Activated T-cell treated with anti-CD3 and anti-CD28 coated beads, Interleukin-2, amount 50 U/mL, for 4 hours (primary cell): ENCODE data around the gene JAZF1. TPM values are rescaled to one million over a fixed set of nuclear protein-coding genes. Genes with fewer than 3 reads are reported as not detected.

Experiments
- ATAC-seq, 2 donors: fragments of 200-7000 bp; cut with Tn5 transposase; one replicate each; pipeline ENCODE4 v1.10.0; 2021
- DNase-seq: peaks from one replicate; pipeline ENCODE4 v3.0.0-alpha.2; 2020
- H3K27me3 Mint-ChIP-seq: one replicate; pipeline ENCODE4 v1.8.0; 2021; ENCODE audit warnings: low read depth, mixed read lengths
- H3K36me3 Mint-ChIP-seq: one replicate; pipeline ENCODE4 v1.8.0; 2022; ENCODE audit warnings: mixed read lengths; ENCODE audit not compliant: insufficient read depth
- H3K4me1 Mint-ChIP-seq: one replicate; pipeline ENCODE4 v1.8.0; 2021; ENCODE audit warnings: low read depth, mixed read lengths
- H3K4me3 Mint-ChIP-seq: one replicate; pipeline ENCODE4 v1.8.0; 2021; ENCODE audit warnings: mild to moderate bottlenecking, moderate library complexity, mixed read lengths
- H3K9me3 Mint-ChIP-seq: one replicate; pipeline ENCODE4 v1.8.0; 2021; ENCODE audit warnings: mixed read lengths
- total RNA-seq, 3 donors: library from RNA; stranded (reverse); gene quantifications; one replicate each; pipeline ENCODE4 v1.2.1, GENCODE V29; 2021

JAZF1 gene
- total RNA-seq, 3 donors from 2014 or later, result 14.9 to 19.3 (median 19.0) TPM

- peaks cover 27% of the 10 kb centered on the region for H3K36me3 Mint-ChIP-seq
- no peak overlapping the region for H3K4me3 Mint-ChIP-seq
- peaks cover 14% of the 10 kb centered on the region for H3K4me1 Mint-ChIP-seq
- ATAC-seq (no peak), DNase-seq (no peak)
- no peaks in the 10 kb centered on the region for H3K9me3 Mint-ChIP-seq
- H3K27me3 Mint-ChIP-seq, result no peaks in the 10 kb centered on the region
Observed at GRCh38 chr7:27836536-27836935, 344.1 kb downstream of the JAZF1 start.

DNA sequence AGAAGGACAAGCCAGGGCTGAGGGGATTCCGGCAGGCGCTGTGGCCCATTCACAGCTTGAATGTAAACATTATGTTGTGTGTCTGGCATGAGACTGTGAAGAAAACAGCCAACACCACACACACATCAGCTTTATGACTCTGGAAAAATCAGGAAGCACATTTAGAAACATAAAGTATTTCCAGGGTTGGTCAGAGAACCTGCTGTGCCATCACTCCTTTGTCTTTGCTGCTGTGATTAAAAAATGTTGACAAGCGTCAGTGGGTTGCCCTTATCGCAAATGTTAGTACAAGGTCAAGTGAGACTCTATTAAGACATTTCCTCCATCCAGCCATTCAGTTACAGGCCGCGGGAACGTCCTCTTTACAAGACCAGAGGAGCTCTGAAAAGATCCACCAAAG lies 345.2 kb downstream of the JAZF1 start:
- Mint-ChIP-seq H3K4me3 (no peak overlapping the region), H3K9me3 (no peaks in the 10 kb centered on the region), H3K36me3 (peaks cover 31% of the 10 kb centered on the region), H3K4me1 (peaks cover 10% of the 10 kb centered on the region), H3K27me3 (no peaks in the 10 kb centered on the region)
- DNase-seq (no peak), ATAC-seq (no peak)

DNA sequence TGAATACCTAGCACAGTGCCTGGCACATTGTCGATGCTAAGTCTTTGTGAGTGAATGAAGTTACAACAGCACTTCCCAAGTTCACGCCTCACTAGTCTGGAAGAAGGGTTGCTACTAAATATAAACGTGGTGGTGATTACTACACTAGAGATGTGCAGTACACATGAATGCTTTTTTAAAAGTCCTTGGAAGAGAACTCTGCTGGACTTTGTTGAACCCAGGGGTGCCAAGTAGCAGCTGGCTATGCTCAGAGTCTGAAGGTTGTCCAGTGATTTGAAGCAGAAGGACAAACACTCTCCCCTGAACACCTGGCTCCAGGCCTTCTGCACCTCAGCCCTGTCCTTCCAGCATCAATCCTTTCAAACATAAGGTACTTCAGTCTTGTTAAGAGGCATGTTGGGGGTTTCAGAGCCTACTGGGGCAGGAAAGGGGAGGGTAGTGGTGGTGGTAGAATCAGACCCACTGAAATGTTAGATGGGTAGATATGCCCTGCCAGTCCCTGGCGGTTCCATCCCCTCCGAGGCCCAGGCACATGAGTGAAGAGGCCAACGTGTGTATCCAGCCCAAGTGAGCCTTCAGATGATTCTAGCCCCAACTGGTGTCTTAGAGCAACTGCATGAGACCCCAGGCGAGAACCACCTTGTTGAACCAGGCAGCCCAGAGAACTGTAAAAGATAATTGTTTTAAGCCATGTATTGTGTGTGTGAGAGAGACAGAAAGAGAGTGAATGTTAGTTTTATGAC lies 346.2 kb downstream of the JAZF1 start:
- Mint-ChIP-seq H3K4me1 (peaks cover 4% of the 10 kb centered on the region), H3K27me3 (no peaks in the 10 kb centered on the region), H3K36me3 (peaks cover 29% of the 10 kb centered on the region), H3K9me3 (no peaks in the 10 kb centered on the region), H3K4me3 (no peak overlapping the region)
- DNase-seq, result no peak
- no peak for ATAC-seq

DNA sequence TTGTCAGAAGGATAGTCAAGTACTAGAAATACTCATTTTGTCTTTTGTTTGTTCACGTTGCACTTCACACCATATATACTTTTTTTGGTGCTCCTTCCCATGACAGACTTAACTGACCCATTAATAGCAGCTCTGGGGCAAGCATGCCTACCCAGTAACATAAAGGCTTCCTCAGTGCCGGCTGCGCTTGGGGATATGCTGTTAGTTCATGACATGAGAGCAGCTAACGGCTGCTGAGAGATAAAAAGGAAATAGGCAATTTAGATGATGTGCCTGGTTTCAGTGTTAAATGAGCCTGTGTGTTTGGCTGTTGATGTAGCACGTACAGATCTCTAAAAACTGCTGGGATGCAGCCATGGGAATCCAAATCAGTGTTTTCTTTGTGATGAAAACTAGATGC lies 354.2 kb downstream of the JAZF1 start:
- Mint-ChIP-seq H3K27me3 (no peaks in the 10 kb centered on the region), H3K9me3 (no peaks in the 10 kb centered on the region), H3K4me3 (no peak overlapping the region), H3K4me1 (no peaks in the 10 kb centered on the region), H3K36me3 (peaks cover 22% of the 10 kb centered on the region)
- DNase-seq (no peak), ATAC-seq (no peak)

GRCh38 chr7:27825891-27826290 lies 354.7 kb downstream of the JAZF1 start:
- Mint-ChIP-seq H3K4me1 (no peaks in the 10 kb centered on the region), H3K9me3 (no peaks in the 10 kb centered on the region), H3K4me3 (no peak overlapping the region), H3K27me3 (no peaks in the 10 kb centered on the region), H3K36me3 (peaks cover 23% of the 10 kb centered on the region)
- DNase-seq (no peak), ATAC-seq (no peak)

GRCh38 chr7:27822245-27822644 lies 358.4 kb downstream of the JAZF1 start:
- no peak for DNase-seq
- Mint-ChIP-seq H3K4me1 (peaks cover 3% of the 10 kb centered on the region), H3K9me3 (no peaks in the 10 kb centered on the region), H3K36me3 (peaks cover 22% of the 10 kb centered on the region), H3K27me3 (no peaks in the 10 kb centered on the region), H3K4me3 (no peak overlapping the region)
- ATAC-seq, result no peak

- peaks cover 4% of the 10 kb centered on the region for H3K4me1 Mint-ChIP-seq
- H3K36me3 Mint-ChIP-seq, result peaks cover 30% of the 10 kb centered on the region
- H3K9me3 Mint-ChIP-seq, result no peaks in the 10 kb centered on the region
- no peak overlapping the region for H3K4me3 Mint-ChIP-seq
- H3K27me3 Mint-ChIP-seq, result no peaks in the 10 kb centered on the region
- no peak for ATAC-seq
- DNase-seq, result no peak
Observed at GRCh38 chr7:27812706-27813105, 367.9 kb downstream of the JAZF1 start.

- ATAC-seq (no peak), DNase-seq (no peak)
- Mint-ChIP-seq H3K4me1 (peaks cover 9% of the 10 kb centered on the region), H3K9me3 (no peaks in the 10 kb centered on the region), H3K27me3 (no peaks in the 10 kb centered on the region), H3K36me3 (peaks cover 25% of the 10 kb centered on the region), H3K4me3 (no peak overlapping the region)
Observed at GRCh38 chr7:27810186-27810585, 370.4 kb downstream of the JAZF1 start.

GRCh38 chr7:27808626-27809025 lies 372.0 kb downstream of the JAZF1 start:
- Mint-ChIP-seq H3K4me1 (peaks cover 9% of the 10 kb centered on the region), H3K36me3 (peaks cover 22% of the 10 kb centered on the region), H3K27me3 (no peaks in the 10 kb centered on the region), H3K9me3 (no peaks in the 10 kb centered on the region), H3K4me3 (no peak overlapping the region)
- ATAC-seq, result no peak
- DNase-seq, result no peak

- no peak for ATAC-seq
- Mint-ChIP-seq H3K9me3 (no peaks in the 10 kb centered on the region), H3K4me3 (no peak overlapping the region), H3K27me3 (no peaks in the 10 kb centered on the region), H3K36me3 (peaks cover 17% of the 10 kb centered on the region), H3K4me1 (peaks cover 9% of the 10 kb centered on the region)
- no peak for DNase-seq
Observed at GRCh38 chr7:27804139-27804538, 376.5 kb downstream of the JAZF1 start.

DNA sequence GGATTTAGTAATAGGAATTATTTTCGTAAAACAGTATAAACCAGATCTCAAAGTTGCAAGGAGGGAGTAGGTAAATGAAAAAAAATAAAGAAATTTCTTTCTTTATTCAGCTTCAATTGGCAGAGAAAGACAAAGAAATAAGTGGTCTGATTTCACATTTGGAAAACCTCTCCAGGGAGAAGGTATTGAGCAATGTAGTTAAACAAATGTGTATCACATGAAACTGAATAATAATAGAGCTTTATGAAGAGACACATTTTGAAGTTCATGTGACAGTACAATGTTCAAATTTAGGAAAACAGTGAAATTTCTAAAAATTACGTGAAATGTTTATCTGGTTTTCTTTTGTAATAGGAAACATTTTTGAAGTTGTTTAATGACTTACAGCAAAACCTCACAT lies 377.6 kb downstream of the JAZF1 start:
- no peak for DNase-seq
- no peaks in the 10 kb centered on the region for H3K27me3 Mint-ChIP-seq
- H3K36me3 Mint-ChIP-seq, result peaks cover 17% of the 10 kb centered on the region
- no peak overlapping the region for H3K4me3 Mint-ChIP-seq
- no peak for ATAC-seq
- H3K9me3 Mint-ChIP-seq, result no peaks in the 10 kb centered on the region
- peaks cover 6% of the 10 kb centered on the region for H3K4me1 Mint-ChIP-seq

DNA sequence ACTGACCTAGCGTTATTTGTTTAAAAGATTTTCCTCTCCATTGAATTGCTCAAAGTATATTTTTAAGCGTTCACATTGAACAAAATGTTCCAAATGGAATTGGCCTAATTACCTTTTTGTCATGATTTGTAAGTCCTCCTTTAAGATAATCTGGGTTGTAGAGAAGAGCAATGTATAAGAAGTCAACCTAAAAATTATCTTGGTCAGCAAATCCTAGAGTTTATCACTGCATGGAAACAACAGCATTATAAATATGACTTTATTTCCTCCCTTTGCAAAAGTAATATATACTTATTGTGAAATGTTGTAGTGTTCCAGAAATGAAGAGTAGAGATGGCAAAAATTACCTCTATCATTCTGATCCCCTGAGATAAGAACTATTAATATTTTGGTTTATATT lies 381.4 kb downstream of the JAZF1 start:
- Mint-ChIP-seq H3K4me3 (no peak overlapping the region), H3K9me3 (no peaks in the 10 kb centered on the region), H3K4me1 (peaks cover 2% of the 10 kb centered on the region), H3K27me3 (no peaks in the 10 kb centered on the region), H3K36me3 (peaks cover 25% of the 10 kb centered on the region)
- no peak for ATAC-seq
- no peak for DNase-seq

GRCh38 chr7:27795977-27796376 lies 384.6 kb downstream of the JAZF1 start:
- Mint-ChIP-seq H3K4me1 (peaks cover 2% of the 10 kb centered on the region), H3K36me3 (peaks cover 31% of the 10 kb centered on the region), H3K27me3 (no peaks in the 10 kb centered on the region), H3K4me3 (no peak overlapping the region), H3K9me3 (no peaks in the 10 kb centered on the region)
- DNase-seq, result no peak
- no peak for ATAC-seq

- DNase-seq, result no peak
- peaks cover 2% of the 10 kb centered on the region for H3K4me1 Mint-ChIP-seq
Observed at GRCh38 chr7:27793780-27794179, 386.8 kb downstream of the JAZF1 start.

GRCh38 chr7:27788437-27788836 lies 392.2 kb downstream of the JAZF1 start:
- Mint-ChIP-seq H3K4me3 (no peak overlapping the region), H3K36me3 (peaks cover 41% of the 10 kb centered on the region), H3K27me3 (no peaks in the 10 kb centered on the region), H3K9me3 (no peaks in the 10 kb centered on the region), H3K4me1 (peaks cover 9% of the 10 kb centered on the region)
- no peak for ATAC-seq
- DNase-seq, result no peak

More at GRCh38 chr7:27793780-27794179, 386.8 kb downstream of the JAZF1 start:
- Mint-ChIP-seq H3K36me3 (peaks cover 33% of the 10 kb centered on the region), H3K4me3 (no peak overlapping the region), H3K27me3 (no peaks in the 10 kb centered on the region), H3K9me3 (no peaks in the 10 kb centered on the region)
- ATAC-seq, result no peak
